ENCODE results near the gene NELFE.
"Not testable (repeated sequence)": the region's sequence is repeated elsewhere in the genome, so short reads cannot be mapped to it uniquely, and the experiment has no call there.

The NELFE gene

DNA sequence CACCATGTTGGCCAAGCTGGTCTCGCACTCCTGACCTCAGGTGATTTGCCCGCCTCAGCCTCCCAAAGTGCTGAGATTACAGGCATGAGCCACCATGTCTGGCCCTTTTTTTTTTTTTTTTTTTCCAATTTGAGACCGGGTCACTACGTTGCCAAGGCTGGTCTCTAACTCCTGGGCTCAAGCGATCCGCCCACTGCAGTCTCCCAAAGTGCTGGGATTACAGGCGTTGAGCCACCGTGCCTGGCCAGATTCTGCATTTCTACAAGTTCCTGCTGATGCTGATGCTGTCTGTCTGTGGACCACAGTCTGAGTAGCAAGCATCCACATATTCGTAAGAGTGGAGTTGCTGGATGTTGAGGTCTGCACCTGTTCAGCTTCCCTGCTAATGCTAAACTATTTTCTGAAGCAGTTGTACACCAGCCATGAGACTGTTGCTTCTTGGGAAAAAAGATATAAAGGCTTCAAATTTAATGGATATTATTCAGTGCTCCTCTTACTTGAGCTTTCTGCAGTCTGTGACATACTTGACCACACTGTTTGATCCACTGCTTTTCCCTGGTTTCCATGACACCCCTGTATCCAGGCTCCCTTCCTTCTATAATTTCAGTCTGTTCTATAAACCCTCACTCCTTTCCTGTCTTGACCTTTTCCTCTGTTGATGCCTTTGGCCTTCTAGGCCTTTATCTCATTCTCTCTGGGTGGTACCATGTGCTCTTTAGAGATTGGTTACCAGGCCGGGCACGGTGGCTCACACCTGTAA lies 46.8 kb downstream of the NELFE start:
- DNase-seq: no peak

DNA sequence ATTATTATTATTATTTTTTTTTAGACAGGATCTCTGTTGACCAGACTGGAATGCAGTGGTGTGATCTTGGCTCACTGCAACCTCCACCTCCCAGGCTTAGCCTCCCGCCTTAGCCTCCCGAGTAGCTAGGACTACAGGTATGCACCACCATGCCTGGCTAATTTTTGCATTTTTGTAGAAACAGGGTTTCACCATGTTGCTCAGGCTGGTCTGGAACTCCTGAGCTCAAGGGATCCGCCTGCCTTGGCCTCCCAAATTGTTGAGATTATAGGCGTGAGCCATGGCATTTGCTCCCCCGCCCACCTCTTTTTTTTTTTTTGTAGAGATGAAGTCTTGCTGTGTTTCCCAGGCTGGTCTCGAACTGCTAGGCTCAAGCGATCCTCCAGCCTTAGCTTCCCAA lies 49.5 kb downstream of the NELFE start:
- DNase-seq: not testable (repeated sequence)

DNA sequence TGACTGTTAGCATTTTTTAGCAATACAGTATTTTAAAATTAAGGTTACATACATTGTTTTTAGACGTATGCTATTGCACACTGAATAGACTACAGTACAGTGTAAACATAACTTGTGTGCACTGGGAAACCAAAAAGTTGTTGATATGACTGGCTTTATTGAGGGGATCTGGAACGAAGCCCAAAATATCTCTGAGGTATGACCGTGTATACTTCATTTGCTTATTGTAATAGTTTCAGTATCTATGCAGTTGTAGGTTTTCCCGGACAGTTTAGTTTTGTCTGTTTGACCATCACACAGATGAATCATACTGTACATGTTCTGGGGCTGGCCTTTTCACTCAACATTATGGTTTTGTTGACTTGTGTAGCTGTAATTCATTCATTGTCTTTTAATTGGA lies 50.0 kb downstream of the NELFE start:
- no peak for DNase-seq

DNA sequence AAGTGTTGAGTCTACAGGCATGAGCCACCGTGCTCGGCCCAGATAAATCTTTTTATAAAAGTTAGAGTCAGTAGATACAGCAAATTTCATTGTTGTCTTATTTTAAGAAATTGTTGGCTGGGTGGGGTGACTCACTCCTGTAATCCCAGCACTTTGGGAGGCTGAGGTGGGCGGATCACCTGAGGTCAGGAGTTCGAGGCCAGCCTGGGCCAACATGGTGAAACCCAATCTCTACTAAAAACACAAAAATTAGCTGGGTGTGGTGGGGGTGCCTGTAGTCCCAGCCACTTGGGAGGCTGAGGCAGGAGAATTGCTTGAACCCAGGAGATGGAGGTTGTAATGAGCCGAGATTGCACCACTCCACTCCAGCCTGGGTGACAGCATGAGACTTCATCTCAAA lies 50.5 kb downstream of the NELFE start:
- DNase-seq: not testable (repeated sequence)

DNA sequence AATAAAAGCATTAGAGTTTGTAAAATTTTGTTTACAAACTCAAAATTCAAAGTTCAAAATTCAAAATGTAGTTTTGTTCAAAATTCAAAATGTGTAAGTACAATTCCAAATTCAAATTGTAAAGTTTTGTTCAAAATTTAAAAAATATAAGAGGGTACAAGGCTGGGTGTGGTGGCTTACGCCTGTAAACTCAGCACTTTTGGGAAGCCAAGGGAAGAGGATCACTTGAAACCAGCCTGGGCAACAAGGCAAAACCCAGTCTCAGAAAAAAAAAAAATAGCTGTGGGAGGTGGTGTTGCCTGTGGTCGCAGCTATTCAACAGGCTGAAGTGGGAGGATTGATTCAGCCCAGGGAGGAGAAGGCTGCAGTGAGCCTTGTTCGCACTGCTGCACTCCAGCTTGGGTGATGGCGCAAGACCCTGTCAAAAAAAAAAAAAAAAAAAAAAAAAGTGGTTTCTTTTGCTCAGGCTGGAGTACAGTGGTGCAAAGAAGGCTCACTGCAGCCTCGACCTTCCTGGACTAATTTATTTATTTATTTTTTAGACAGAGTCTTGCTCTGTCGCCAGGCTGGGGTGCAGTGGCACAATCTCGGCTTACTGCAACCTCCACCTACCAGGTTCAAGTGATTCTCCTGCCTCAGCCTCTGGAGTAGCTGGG lies 51.5 kb downstream of the NELFE start:
- DNase-seq: no peak

DNA sequence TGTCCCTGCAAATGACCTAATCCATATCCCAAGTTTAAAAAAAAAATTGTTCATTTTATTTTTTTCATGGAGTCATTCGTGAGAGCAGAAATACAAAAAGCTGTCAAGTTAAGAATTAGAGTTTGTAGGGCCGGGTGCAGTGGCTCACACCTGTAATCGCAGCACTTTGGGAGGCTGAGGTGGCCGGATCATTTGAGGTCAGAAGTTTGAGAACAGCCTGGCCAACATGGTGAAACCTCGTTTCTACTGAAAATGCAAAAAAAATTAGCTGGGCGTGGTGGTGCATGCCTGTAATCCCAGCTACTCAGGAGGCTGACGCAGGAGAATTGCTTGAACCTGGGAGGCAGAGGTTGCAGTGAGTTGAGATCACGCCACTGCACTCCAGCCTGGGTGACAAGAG lies 52.0 kb downstream of the NELFE start:
- not testable (repeated sequence) for DNase-seq

DNA sequence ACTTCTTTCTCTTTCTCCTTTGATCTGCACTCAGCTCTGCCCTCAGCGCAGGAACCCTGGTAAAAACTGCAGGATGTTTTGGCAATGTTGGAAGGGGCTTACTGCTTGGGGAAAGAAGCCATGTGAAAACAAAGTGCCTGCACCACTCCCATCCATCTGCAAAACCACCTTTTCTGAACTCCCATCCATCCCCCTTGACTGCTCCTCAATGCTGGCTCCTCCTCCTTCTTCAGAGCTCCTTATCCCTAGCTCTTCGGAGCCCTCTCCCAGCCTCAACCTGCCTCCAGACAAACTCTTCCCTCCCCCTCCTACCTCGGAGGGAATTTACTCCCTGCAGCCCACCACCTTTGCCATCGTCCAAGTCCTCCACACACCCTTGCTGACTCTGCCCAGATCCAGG lies 52.6 kb downstream of the NELFE start:
- no peak for DNase-seq

DNA sequence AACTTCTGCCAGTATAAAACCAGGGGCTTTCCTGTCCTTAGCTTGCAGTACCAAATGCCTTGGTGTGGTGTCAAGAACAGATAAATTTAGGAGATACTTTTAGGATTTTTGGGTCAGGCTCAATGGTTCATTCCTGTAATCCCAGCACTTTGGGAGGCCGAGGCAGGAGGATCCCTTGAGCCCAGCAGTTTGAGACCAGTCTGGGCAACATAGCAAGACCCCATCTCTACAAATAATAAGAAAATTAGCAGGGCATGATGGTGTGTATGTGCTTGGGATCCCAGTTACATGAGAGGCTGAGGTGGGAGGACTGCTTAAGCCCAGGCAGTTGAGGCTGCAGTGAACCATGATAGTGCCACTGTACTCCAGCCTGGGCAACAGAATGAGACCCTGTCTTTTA lies 53.7 kb downstream of the NELFE start:
- no peak for DNase-seq

DNA sequence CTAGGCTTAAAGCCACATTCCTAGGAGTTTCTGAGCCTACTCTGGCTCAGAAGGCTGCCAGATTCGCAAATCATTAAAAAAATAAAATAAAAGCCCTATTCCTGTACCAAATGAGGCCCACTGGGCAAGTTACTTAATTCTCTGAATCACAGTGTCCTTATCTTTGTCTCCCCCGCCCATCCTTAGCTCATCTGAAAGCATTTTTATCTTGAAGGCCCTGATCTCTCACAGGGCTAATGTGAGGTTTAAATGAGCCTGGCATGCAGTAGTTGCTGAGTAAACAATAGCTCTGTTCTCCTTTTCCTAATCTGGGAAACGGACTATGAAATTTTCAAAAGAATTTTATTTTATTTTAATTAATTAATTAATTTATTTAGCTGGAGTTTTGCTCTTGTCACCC lies 54.8 kb downstream of the NELFE start:
- DNase-seq: no peak

Data from NCI-H1417 treated with DMSO at 0.1 percent for 48 hours (cell line).